IMR-90 (cell line): Measurements from ENCODE around the gene SDC3.

ENCODE experiments used
- CEBPB ChIP-seq: IDR thresholded peaks from 2 replicates; pipeline ENCODE4 v1.6.1; 2012; ENCODE audit warnings: low read depth, low read length, improper control_type of control experiment
- CHD1 ChIP-seq: IDR thresholded peaks from 2 replicates; pipeline ENCODE4 v1.6.1; 2012; ENCODE audit warnings: low read depth, low read length, improper control_type of control experiment
- FOS ChIP-seq: fragments of 150-350 bp; IDR thresholded peaks from 2 replicates; pipeline ENCODE4 v1.6.1; 2016; ENCODE audit warnings: low read depth, low read length
- MAFK ChIP-seq: IDR thresholded peaks from 2 replicates; pipeline ENCODE4 v1.6.1; 2012; ENCODE audit warnings: low read depth, low read length, improper control_type of control experiment
- MAZ ChIP-seq: IDR thresholded peaks from 2 replicates; pipeline ENCODE4 v1.6.1; 2012; ENCODE audit warnings: low read depth, mild to moderate bottlenecking, low read length, improper control_type of control experiment, moderate library complexity, borderline replicate concordance
- POLR2A ChIP-seq: IDR thresholded peaks from 2 replicates; pipeline ENCODE4 v1.6.1; 2012; ENCODE audit warnings: mild to moderate bottlenecking, low read depth, low read length
- RCOR1 ChIP-seq: IDR thresholded peaks from 2 replicates; pipeline ENCODE4 v1.6.1; 2012; ENCODE audit warnings: mild to moderate bottlenecking, low read length, improper control_type of control experiment; ENCODE audit not compliant: insufficient replicate concordance
- SMC3 ChIP-seq: fragments of 150-350 bp; IDR thresholded peaks from 2 replicates; pipeline ENCODE4 v1.6.1; 2016; ENCODE audit warnings: low read depth, mild to moderate bottlenecking, antibody characterized with exemption, low read length, moderate library complexity
- TF ChIP-seq, protein P1 (sequence below): conservative IDR thresholded peaks from 2 replicates; pipeline ENCODE4 v1.5.1; 2012; ENCODE audit warnings: mild to moderate bottlenecking, low read depth, low read length, improper control_type of control experiment
- TF ChIP-seq, protein P2 (sequence below): fragments of 150-350 bp; IDR thresholded peaks from 2 replicates; pipeline ENCODE4 v1.6.1; 2017; ENCODE audit warnings: mild to moderate bottlenecking, antibody characterized with exemption, low read length, low read depth
- TF ChIP-seq, protein P3 (sequence below): fragments of 150-350 bp; IDR thresholded peaks from 2 replicates; pipeline ENCODE4 v1.6.1; 2016; ENCODE audit warnings: low read depth, mild to moderate bottlenecking, low read length, moderate library complexity, borderline replicate concordance

DNA sequence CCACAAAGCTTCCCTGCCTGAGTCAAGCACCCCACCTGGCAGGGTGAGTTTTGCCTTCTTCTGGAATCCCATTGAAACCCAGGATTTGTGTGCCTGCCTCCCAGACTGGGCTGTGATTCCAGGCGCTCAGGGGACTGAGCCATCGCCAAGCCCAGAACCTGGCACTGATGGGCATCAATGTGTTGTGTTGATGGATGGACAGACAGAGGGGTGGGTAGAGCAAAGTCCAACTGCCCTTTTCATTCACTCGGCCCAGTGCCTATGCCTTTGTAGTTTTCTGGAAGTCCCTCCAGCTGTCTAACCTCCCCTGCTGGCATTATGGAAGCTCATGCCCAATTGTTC lies 85.0 kb downstream of the SDC3 start:
- TF ChIP-seq, protein P1, sequence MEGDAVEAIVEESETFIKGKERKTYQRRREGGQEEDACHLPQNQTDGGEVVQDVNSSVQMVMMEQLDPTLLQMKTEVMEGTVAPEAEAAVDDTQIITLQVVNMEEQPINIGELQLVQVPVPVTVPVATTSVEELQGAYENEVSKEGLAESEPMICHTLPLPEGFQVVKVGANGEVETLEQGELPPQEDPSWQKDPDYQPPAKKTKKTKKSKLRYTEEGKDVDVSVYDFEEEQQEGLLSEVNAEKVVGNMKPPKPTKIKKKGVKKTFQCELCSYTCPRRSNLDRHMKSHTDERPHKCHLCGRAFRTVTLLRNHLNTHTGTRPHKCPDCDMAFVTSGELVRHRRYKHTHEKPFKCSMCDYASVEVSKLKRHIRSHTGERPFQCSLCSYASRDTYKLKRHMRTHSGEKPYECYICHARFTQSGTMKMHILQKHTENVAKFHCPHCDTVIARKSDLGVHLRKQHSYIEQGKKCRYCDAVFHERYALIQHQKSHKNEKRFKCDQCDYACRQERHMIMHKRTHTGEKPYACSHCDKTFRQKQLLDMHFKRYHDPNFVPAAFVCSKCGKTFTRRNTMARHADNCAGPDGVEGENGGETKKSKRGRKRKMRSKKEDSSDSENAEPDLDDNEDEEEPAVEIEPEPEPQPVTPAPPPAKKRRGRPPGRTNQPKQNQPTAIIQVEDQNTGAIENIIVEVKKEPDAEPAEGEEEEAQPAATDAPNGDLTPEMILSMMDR = no peak
- TF ChIP-seq, protein P2, sequence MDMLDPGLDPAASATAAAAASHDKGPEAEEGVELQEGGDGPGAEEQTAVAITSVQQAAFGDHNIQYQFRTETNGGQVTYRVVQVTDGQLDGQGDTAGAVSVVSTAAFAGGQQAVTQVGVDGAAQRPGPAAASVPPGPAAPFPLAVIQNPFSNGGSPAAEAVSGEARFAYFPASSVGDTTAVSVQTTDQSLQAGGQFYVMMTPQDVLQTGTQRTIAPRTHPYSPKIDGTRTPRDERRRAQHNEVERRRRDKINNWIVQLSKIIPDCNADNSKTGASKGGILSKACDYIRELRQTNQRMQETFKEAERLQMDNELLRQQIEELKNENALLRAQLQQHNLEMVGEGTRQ = no peak
- TF ChIP-seq POLR2A = no peak
- no peak for TF ChIP-seq CHD1
- TF ChIP-seq MAZ = no peak
- TF ChIP-seq, protein P3, sequence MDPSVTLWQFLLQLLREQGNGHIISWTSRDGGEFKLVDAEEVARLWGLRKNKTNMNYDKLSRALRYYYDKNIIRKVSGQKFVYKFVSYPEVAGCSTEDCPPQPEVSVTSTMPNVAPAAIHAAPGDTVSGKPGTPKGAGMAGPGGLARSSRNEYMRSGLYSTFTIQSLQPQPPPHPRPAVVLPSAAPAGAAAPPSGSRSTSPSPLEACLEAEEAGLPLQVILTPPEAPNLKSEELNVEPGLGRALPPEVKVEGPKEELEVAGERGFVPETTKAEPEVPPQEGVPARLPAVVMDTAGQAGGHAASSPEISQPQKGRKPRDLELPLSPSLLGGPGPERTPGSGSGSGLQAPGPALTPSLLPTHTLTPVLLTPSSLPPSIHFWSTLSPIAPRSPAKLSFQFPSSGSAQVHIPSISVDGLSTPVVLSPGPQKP = no peak
- no peak for TF ChIP-seq MAFK
- TF ChIP-seq SMC3 = no peak
- no peak for TF ChIP-seq CEBPB
- no peak for TF ChIP-seq FOS
- no peak for TF ChIP-seq RCOR1
